GM18511 (cell line): Measurements from ENCODE around the gene RASA3.

Experiments used
- ATAC-seq: cut with Tn5 transposase; IDR thresholded peaks from one replicate; pipeline ENCODE4 v1.9.1; 2021; ENCODE audit warnings: mild to moderate bottlenecking, moderate library complexity; ENCODE audit not compliant: unreplicated experiment

Gene RASA3

DNA sequence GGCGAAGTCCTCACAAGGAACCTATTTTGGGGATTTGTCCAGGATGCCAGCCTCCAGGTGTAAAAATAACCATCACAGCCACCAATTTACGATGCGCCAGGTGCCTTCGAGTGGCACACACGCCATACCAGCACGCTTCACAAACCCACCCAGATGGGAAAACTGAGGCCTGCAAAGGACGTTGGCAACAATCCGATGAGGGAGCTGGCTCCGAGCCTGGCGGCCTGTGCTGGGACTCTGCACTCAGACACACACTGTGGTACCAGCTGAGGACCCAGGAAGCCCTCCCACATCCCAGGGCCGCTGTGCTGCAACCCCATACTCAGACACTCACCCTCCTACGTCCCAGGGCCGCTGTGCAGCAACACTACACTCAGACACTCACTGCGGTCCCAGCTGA lies 93.5 kb downstream of the RASA3 start:
- ATAC-seq = no peak

DNA sequence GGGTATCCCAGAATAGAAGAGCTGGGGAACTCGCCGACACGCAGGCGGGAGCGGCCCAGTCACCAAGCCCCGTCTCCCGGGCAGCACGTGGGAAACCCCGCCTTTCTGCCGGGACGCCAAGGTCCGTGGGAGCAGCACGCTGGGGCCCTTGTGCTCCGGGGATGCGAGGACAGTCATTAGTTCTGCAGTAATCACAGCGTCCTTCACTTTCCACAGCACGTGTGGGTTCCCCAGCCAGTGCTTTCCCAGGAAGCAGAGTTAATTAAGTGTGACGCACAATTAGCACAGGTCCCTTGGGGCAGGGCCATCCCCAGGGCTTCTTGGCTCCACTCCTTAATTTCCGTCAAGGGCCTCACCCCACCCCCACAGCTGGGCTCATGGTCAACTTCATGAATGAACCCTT lies 94.2 kb downstream of the RASA3 start:
- no peak for ATAC-seq

DNA sequence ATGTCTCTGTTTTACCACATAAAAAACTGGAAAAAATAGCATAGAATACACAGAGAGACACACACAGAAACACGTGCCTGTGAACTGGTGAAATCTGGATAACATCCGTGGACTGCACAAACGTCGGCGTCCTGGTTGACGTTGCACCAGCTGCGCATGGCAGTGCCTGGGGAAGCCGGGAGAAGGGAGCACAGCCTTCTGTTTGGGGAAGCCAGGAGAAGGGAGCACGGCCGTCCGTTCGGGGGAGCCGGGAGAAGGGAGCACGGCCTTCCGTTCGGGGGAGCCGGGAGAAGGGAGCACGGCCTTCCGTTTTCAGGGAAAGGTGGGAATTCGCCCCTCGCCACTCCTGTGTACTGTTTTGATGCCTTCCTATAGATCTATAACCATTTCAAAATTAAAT lies 94.7 kb downstream of the RASA3 start:
- no peak for ATAC-seq

DNA sequence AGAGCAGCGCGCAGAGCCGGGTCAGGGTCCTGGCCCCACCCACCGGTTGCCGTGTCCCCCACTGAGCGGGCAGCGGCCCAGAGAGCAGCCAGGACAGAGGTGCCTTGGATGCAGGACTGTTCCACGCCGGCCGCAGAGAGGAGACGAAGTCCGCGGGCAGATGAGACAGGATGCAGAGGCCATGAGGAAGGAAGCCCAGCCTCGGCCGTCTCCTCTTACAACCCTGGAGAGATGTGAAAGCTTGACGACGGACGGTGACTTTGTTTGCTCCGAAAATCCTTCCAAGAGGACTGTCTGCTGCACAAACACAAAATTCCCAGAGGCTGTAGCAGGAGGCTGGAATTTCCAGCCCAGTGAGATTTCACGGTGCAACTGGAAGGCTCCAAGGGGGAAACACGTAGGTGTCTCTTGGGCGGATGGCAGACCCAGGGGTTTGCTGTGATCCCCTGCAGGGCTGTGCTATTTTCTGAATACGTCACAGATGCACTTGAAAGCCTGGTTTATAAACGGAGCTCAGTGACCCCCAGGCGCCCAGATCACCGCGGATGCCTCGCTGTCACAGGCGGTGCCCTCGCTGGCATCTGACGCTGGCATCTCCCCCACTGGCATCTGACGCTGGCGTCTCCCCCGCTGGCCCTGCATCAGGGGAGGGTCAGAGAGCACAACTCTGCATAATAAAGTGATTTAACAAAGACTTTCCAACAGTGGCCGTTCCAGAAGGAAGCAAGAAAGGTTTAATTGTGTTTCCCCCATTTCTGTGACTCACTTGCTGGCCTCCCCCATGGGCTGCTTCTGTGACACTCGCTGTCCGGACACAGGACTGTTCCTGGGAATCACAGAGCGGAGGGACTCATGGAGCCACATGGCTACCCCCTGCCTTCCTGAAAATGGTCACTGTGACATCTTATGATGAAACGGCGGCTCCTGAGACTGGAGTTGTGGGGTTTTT lies 96.6 kb downstream of the RASA3 start:
- no peak for ATAC-seq

- ATAC-seq = no peak
These were observed 97.2 kb downstream of the RASA3 start for GRCh38 chr13:114035186-114035582.

DNA sequence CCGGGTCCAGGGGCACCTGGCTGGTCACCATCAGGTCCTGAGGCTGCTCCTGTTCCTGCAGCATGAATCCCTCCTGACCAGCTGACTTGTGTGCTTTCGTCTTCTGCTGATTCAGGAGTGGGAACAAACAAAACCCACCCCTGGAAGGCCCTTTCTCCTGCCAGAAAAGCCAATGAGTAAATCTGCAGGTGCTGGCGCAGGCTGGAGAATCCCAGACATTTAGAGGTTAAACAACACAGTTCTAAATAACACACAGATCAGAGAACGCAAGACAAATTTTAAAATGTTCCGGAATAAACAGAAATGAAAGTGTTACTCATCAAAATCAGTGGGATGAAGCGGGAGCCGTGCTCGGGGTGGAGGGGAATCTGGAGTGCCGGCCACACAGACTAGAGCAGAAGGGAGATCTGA lies 97.9 kb downstream of the RASA3 start:
- no peak for ATAC-seq

- ATAC-seq = no peak
These were observed 98.7 kb downstream of the RASA3 start for GRCh38 chr13:114033541-114034315.

DNA sequence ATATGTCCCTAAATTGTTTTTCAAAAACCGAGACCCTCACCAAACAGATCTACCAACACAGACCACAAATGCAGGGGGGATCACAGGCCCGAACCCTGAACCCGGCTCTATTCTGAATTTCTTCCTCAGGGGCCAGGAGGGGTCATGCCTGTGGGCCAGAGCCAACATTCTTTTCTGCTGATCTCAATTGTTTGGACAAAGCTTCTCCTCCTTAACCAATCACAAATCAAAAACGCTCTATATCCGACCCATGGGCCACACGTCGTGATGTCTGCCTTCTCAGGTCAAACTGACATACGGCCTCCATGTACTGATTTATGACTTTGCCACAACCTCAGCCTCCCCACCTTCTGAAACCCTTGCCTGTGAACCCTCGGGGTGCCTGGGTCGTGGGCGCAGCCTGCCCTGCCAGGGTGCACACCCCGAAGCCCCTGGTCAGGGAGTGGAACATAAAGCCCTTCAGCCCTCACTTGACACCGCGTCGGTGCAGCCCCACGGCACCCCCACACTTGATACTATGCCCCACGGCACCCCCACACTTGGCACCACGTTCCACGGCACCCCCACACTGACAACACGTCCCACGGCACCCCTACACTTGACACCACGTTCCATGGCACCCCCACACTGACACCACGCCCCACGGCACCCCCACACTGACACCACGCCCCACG lies 100.2 kb downstream of the RASA3 start:
- ATAC-seq = no peak

DNA sequence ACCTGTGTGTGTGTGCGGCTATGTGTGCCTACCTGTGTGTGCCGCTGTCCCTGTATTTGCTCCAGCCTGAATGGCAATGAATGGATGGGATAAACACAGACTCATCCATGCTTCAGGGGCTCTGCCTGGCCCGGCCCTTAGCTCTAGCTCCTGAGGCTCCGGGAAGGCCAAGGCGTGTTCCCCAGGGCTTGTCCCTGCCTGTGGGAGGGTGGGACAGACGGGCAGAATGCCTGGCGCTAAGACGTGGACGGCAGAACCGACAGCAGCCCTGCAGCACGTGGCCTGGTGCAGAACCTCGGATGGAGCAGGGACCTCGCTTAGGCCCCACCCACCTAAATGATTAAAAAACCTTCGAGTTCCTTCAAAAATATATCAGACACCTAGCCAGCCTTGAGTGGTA lies 100.8 kb downstream of the RASA3 start:
- ATAC-seq = no peak

- ATAC-seq = no peak
These were observed 101.5 kb downstream of the RASA3 start for GRCh38 chr13:114030666-114031610.

- no peak for ATAC-seq
These were observed 102.4 kb downstream of the RASA3 start for GRCh38 chr13:114029866-114030625.

DNA sequence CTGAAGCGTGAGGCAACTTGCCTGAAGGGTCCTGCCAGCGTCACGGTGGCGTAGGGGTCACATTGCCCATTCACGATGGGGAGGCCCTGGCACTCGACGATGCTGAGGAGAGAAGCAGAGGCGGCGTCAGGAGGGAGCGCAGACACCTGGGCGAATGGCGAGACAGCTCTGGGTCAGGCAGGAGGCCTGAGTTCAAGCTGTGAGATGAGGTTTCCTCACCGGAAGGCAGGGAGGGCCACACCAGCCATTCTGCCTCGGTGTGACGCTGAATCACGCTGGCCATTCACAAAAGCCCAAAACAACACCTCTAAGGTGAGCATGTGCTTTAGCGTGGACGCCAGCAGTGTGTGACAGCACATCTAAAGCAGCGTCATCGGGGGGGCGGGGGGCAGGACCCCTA lies 104.6 kb downstream of the RASA3 start:
- no peak for ATAC-seq

DNA sequence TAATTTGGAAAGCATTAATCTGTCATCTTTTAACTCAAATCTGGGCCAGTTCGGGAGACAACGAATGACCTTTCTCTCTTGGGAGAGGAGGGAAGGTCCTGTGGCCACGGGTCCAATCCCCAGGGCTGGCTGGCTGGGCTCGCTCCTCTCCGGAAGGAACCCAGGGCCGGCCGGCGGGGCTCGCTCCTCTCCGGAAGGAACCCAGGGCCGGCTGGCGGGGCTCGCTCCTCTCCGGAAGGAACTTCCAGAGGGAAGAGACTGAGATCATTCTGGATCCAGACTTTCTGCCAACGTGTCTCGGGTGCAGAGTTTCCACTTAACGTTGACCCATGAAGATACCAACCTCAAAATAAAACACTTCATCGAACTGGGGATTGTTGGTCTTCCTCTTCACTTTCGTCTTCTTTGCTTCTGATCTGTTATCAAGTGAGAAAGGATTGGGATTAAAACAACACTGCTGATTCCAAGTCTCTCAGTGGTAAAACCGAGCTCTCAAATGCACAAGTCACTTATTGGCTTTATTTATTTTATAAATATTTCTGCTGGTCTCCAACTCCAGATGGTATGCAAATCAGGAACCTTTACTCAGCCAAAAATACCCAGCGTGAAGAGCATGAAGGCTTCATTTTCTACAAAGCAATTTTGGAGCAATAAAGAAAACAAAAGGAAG lies 105.2 kb downstream of the RASA3 start:
- ATAC-seq = no peak

DNA sequence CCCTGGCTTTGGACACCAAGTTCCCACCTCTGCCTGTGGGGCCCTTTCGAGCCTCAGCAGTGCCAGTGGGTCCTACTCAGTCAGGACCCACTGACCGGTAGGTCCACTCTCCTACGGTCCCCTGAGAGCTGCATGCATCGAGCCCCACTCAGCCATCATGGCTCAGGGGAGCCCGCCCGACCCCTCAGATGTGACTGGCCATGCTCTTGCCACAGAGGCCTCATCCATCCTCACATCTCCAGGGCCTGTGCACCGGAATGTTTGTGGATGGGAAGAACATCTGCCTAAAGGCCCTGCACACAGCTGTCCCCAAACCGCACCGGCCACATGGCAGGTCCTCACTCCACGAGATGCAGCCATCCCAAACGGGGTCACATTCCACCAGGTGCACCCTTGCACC lies 105.9 kb downstream of the RASA3 start:
- no peak for ATAC-seq

- ATAC-seq = no peak
These were observed 106.5 kb downstream of the RASA3 start for GRCh38 chr13:114025714-114026431.

GRCh38 chr13:114025405-114025713 lies 107.1 kb downstream of the RASA3 start:
- no peak for ATAC-seq

- peak; percentile 83 for ATAC-seq
These were observed 107.6 kb downstream of the RASA3 start for GRCh38 chr13:114024603-114025404.
